ENCODE data around the gene CCHCR1.

- TF ChIP-seq CTCF (IDR thresholded peaks at IDR 0.05) (no peak), EP300 (IDR thresholded peaks at IDR 0.05) (no peak)
Observed at GRCh38 chr6:31149827-31150447, 7.7 kb downstream of the CCHCR1 start.
